HepG2 (cell line): Measurements from ENCODE around the gene ETV2. TPM values are rescaled to one million over a fixed set of nuclear protein-coding genes. Genes with fewer than 3 reads are reported as not detected.

Source experiments
- CREM ChIP-seq, 2 experiments: sonication (generic) in 1 of 2; formaldehyde crosslinking in 1 of 2; IDR thresholded peaks; 2 replicates each; pipeline versions ENCODE4 v1.4.0 to v1.6.1; 2016 to 2020; ENCODE audit warnings: antibody characterized with exemption in 1 of 2, mild to moderate bottlenecking in 1 of 2, missing genetic modification reagents in 1 of 2
- HIVEP1 ChIP-seq: sonication (generic); formaldehyde crosslinking; IDR thresholded peaks from 2 replicates; pipeline ENCODE4 v1.4.0; 2020; ENCODE audit warnings: mild to moderate bottlenecking, missing genetic modification reagents
- IKZF5 ChIP-seq: IDR thresholded peaks from 2 replicates; pipeline ENCODE4 v1.6.1; 2018; ENCODE audit warnings: missing genetic modification reagents, mild to moderate bottlenecking, missing compliant biosample characterization
- SIX1 ChIP-seq: sonication (generic); formaldehyde crosslinking; IDR thresholded peaks from 2 replicates; pipeline ENCODE4 v1.4.0; 2020; ENCODE audit warnings: missing genetic modification reagents, borderline replicate concordance
- SMYD3 ChIP-seq: sonication (generic); formaldehyde crosslinking; IDR thresholded peaks from 2 replicates; pipeline ENCODE4 v1.8.1; 2023; ENCODE audit warnings: mild to moderate bottlenecking, missing genetic modification reagents
- YY1 ChIP-seq: IDR thresholded peaks from 2 replicates; pipeline ENCODE4 v1.6.1; 2011; ENCODE audit warnings: low read length, low read depth, moderate library complexity, mild to moderate bottlenecking; ENCODE audit not compliant: insufficient read depth, insufficient replicate concordance
- ZBTB10 ChIP-seq: sonication (generic); formaldehyde crosslinking; IDR thresholded peaks from 2 replicates; pipeline ENCODE4 v1.4.0; 2020; ENCODE audit warnings: missing genetic modification reagents, borderline replicate concordance
- ZNF512B ChIP-seq: sonication (generic); formaldehyde crosslinking; IDR thresholded peaks from 2 replicates; pipeline ENCODE4 v1.5.1; 2020; ENCODE audit warnings: missing genetic modification reagents, mild to moderate bottlenecking, borderline replicate concordance
- ZNF574 ChIP-seq: sonication (generic); formaldehyde crosslinking; IDR thresholded peaks from 2 replicates; pipeline ENCODE4 v1.4.0; 2020; ENCODE audit warnings: missing genetic modification reagents
- ZNF788 ChIP-seq: sonication (generic); formaldehyde crosslinking; IDR thresholded peaks from 2 replicates; pipeline ENCODE4 v1.5.0; 2020; ENCODE audit warnings: mild to moderate bottlenecking, missing genetic modification reagents, borderline replicate concordance
- polyA plus RNA-seq, 8 experiments: library from polyadenylated mRNA; depleted of rRNA in 3 of 8; stranded (reverse) in 7 of 8; unstranded in 1 of 8; fragments of >200 nt; fragmentation: Illumina TruSeq in 4 of 8; extraction: Trizol in 4 of 8; gene quantifications; 2 replicates each; pipeline versions ENCODE4 v1.2.1 to v1.2.3, GENCODE V29; 2011 to 2016; ENCODE audit warnings: low read depth in 4 of 8, missing spikeins in 1 of 8, mixed read lengths in 1 of 8; ENCODE audit not compliant: insufficient read depth in 1 of 8
- total RNA-seq, 5 experiments: library from RNA; depleted of rRNA; stranded (reverse); fragments of >200 nt; fragmentation: Illumina TruSeq; extraction: Trizol; gene quantifications; 2 replicates each; pipeline ENCODE4 v1.2.3, GENCODE V29; 2016; ENCODE audit warnings: low read depth in 1 of 5
- TF ChIP-seq, protein P1 (sequence below): sonication (generic); formaldehyde crosslinking; conservative IDR thresholded peaks from 2 replicates; pipeline ENCODE4 v1.4.0; 2020; ENCODE audit warnings: mild to moderate bottlenecking, missing genetic modification reagents, moderate library complexity

ETV2 gene
- total and polyA plus RNA-seq, 2 of the 13 experiments (the other 11 are each of a cell fraction or from before 2014, with no cell fraction given) = 0.07 to 0.20 TPM

DNA sequence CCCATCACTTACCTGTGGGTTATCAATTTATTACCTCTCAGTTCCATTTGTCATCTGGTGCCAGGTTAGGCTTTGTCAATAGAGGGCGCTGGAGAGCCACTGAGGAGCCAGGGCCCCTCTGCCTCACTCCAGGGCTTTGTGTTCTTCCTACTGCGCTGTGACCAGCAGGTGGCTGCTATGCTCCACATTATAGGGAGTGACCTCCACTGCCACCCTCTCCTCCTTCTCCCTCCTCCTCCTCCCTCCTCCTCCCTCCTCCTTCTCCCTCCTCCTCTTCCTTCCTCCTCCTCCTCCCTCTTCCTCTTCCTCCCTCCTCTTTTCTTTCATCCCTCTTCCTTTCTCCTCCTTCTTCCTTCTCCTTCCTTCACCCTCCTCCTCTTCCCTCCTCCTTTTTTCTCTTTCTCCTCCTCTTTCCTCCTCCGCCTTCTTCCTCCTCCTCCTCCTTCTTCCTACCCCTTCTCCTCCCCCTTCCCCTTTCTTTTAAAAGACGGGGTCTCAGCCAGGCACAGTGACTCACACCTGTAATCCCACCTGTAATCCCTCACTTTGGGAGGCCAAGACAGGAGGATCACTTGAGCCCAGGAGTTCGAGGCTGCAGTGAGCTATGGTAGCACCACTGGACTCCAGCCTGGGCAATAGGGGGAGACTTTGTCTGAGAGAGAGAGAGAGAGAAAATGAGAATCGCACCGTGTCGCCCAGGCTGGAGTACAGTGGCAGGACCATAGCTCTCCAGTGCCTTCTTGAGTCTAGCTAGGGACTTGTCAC lies 52.5 kb downstream of the ETV2 start (continued):
- TF ChIP-seq ZNF512B (CRISPR knock-in tag) (no peak), HIVEP1 (CRISPR knock-in tag) (no peak), SMYD3 (no peak), IKZF5 (CRISPR knock-in tag) (0 out of 2 replicates have a peak, but pooled peaks have one; percentile 46), CREM (IDR thresholded peaks at IDR 0.05) (no peak), CREM (CRISPR knock-in tag; IDR thresholded peaks at IDR 0.05) (no peak), SIX1 (CRISPR knock-in tag) (no peak), ZNF574 (CRISPR knock-in tag) (peak; percentile 92), ZNF788 (CRISPR knock-in tag) (no peak; the same call in 1 of the 2 replicates), ZBTB10 (CRISPR knock-in tag) (no peak), YY1 (peak; percentile 54)
- TF ChIP-seq, protein P1, sequence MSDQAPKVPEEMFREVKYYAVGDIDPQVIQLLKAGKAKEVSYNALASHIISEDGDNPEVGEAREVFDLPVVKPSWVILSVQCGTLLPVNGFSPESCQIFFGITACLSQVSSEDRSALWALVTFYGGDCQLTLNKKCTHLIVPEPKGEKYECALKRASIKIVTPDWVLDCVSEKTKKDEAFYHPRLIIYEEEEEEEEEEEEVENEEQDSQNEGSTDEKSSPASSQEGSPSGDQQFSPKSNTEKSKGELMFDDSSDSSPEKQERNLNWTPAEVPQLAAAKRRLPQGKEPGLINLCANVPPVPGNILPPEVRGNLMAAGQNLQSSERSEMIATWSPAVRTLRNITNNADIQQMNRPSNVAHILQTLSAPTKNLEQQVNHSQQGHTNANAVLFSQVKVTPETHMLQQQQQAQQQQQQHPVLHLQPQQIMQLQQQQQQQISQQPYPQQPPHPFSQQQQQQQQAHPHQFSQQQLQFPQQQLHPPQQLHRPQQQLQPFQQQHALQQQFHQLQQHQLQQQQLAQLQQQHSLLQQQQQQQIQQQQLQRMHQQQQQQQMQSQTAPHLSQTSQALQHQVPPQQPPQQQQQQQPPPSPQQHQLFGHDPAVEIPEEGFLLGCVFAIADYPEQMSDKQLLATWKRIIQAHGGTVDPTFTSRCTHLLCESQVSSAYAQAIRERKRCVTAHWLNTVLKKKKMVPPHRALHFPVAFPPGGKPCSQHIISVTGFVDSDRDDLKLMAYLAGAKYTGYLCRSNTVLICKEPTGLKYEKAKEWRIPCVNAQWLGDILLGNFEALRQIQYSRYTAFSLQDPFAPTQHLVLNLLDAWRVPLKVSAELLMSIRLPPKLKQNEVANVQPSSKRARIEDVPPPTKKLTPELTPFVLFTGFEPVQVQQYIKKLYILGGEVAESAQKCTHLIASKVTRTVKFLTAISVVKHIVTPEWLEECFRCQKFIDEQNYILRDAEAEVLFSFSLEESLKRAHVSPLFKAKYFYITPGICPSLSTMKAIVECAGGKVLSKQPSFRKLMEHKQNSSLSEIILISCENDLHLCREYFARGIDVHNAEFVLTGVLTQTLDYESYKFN (CRISPR knock-in tag) = no peak
